ENCODE data around the gene PI16.

- TF ChIP-seq CTCF (IDR thresholded peaks at IDR 0.05; ENCODE audit: insufficient read depth, low read length) (no peak), GABPA (IDR thresholded peaks at IDR 0.05; ENCODE audit: low read depth) (no peak), POLR2AphosphoS5 (IDR thresholded peaks at IDR 0.05; ENCODE audit: low read depth) (no peak), REST (IDR thresholded peaks at IDR 0.05; ENCODE audit: insufficient replicate concordance, low read depth) (no peak)
Observed at GRCh38 chr6:36975231-36976006, 20.9 kb downstream of the PI16 start.
